Hematopoietic multipotent progenitor cell treated with erythropoietin and hydrocortisone succinate and interleukin-3 and kit ligand, for 8 days (in vitro differentiated cells): ENCODE data around the gene EN1.

Experiments
- DNase-seq: peaks from one replicate; pipeline ENCODE4 v3.0.0-alpha.2; 2015

The EN1 gene

DNA sequence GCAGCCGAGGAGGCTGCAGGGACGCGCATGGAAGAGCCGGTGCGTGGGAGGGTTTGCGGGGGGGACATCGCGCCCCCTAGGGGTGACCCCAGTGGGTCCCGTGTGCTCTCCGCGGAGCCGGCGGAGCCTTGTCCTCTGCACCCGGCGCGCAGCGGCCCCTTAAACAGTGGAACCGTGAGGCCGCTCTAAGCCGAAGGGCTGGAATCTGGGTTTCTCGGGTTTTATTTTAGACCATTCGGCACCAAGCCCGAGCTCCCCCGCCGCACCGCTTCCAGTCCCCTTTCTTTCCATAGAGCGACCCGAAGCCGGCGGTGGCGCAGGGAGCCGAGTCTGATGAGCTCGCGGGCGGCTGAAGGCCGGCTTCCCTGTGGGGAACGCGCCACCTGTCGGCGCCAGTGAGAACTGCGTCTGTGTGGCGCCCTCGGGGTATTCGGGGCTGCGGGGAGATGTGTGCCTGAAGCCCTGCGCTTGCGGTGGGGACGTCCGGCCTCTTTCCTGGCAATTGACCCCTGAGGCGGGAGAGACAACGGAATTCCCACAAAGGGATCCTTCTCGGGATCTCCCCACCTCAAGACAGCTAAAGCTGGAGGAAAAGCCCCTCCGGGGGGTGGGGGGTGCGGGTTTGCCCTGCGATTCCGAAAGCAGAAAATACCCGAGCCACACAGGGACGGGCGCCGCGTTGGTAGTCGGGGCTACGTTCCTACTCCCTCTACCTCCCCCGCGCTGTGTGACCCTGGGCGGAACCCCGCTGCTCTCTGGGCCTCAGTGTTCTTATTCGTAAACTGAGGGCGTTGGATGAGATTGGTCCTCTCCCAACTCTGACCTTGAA, 8.2 kb upstream of the EN1 start:
- DNase-seq: peak; percentile 76

DNA sequence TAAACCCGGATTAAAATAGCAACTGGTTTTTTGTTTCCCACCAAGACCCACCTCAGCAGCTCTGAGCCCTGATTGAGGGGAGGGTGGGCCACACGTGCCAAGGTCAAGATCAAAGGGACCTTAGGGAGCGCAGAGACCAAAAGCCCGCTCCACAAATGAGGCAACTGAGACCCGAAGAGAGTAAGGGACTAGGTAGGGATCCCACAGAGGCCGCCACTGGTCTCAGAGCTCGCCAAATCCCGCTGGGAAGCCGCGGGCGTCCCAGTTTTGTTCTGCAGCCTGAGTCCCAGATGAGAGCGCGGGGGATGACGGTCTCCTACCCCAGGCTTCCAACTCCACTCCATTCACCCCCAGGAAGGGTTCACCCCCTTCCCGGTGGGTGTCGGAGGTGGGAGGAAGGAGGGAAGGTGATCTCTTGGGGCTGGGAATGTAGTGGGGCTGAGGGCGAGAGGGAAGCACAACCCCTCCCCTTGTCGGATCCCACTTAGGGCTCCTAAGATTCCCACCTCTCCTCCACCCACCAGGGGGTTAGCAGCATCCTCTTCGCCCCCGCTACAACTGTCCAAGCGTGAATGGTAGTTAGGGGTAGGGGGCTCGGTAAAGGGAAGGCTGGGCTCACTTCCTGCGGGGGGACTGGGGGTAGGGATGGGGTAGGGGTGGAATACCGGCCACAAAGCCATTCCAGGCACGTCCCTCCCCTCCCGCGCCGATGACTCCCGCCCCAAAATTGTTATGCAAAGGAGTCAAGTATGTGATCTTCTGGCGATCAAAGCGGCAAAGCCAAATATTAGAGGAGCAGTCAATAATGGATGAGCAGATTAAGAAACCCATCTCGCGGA, 7.3 kb upstream of the EN1 start:
- no peak for DNase-seq

DNA sequence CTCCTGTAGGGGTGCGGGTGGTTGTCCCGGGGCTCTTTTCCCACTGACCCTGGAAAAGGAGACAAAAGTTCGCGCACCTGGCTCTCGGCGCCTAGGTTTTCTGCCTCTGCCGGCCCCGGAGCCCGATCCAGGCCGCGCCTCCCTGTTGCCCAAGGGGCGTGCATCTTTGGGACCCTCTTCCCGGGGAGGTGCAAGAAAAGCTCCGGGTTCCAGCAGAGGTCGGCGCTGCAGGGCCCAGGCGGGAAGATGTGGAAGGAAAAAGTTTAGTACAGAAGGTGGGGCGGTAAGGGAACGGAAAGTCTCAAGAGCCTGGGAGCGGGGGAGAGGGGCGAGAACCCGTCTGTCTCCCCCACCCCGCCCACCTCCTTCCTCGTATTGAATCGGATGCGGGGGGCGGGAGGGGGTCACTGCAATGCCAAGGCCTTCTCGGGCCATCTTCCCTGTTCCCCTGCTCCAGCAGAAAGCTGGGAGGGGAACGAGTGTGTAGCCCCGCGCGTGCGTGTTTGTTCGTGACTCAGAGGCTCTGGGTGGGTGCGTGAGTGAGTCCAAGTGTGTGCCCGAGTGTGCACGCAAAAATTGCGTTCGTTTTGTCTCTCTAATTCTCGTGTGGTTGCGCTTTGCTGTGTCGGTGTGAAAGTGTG, 6.3 kb upstream of the EN1 start:
- DNase-seq: no peak

DNA sequence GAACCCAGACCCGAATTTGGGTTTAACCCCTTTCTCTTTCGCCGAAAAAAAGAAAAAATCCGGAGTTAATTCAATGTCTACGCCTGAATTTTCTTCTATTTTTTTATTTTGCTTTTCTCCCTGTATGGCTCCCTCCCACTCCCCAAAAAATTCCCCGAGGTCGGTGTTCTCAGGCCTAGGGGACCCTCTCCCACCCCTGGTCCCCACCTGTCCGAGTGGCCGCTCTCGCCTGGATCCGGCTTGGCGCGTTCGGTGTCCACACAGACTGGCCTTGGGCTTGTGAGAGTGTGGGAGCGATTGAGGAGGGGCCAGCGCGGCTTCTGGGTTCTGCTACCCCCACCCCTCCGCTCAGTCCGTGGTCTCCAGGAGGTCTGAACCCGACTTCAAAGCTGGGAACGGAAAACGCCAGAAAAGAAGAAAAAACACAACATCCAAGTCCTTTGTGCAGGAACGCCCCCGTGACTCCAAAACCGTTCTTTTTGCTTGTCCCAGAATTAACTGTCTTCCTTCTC, 5.7 kb upstream of the EN1 start:
- no peak for DNase-seq

DNA sequence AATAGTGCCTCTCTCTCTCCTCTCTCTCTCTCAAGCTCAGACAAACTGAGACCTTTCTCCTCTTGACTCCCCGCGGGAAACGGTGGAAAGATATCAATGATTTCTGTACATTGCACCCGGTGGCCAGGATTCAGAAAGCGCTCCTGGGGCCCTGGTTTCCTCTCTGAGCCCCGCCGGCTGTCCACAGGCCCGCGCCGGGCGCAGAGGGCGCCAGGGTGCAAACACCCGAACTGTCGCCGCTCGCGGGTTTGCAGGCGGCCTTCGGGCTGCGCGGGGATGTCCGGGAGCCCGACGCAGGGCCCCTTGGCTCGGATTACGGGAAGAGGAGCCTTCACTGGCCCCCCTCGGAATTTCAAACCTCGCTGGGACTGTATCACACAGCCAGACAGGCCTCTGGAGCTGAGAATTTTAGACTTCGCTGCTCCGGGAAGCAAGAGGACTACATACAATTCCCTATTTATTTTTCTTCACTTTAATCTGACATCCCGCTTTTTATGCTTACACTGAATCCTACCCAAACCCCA, 5.2 kb upstream of the EN1 start:
- no peak for DNase-seq

DNA sequence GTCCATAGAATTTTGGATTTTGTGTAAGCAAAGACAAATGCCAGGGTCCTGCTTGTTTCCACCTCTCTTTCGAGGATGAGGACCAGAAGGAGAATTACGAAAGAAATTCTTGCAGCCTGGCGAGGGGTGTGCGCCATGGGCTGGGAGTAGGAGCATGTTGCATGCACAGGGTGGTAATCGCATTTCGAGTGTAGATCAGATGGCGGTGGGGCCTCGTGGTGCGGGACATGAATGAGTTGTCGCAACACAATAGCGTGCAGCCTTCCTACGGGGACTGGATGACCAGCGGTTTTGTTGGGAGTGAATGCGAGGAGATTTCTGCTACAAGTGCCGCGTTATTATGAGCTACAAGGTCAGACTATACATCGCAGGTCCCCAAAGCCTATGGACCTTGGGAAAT, 4.2 kb upstream of the EN1 start:
- DNase-seq: no peak

DNA sequence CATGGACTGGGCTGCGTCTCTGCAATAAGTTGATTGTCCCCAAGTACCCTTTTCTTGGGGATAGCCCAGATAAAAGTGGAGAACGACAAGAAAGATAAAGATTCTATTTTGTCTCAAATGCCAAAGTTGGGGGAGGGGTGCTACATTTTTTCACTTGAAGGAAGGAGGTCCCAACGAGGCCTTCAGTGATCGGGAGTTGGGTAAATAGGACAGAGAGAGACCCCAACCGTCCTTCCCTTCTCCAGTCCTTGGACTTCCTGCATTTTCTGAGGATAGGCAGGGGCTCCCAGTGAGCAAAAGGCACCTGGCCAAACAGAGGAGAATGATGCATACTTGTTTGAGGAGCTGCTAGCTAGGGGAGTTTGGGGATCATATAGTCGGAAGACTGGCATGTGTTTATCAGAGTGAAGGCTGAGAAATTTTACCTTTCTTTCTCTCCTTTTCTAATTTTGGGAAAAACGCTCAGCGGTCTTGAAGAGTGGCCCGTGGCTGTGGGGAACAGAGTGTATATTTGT, 3.5 kb upstream of the EN1 start:
- DNase-seq: no peak

DNA sequence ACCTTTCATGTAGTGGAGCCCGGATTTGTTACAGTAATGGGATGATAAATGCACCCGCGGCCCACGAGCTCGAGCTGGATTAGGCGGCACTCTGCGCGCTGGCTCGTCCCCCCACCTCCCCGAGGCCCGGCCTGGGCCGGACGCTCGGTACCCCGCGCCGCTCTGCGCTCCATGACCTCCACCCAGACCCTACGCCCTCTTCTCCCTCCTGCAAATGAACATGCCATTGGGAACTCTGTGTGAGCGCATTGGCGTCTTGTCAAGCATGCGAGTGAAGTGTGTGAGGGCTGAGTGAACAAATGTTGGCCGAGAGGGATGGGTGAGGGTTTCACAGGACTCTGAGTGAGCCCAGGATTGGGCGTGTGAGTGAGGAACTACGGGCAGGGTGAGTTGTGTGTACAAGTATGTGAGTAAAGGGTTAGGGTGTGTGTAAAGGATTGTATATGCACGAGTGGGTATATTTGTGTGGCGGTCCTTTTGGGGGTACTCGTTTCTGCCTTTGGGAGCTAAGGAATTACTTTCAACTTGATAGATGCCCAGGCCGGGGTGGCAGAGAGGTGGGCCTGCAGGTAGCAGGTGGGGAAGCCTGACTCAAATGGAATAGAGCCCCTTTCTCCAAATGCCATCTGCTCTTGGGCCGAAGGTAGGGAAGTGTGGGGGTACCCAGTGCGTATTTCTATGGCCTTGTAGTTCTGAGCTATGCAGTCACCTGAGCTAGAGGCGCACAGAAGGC, 2.9 kb upstream of the EN1 start:
- DNase-seq: no peak

DNA sequence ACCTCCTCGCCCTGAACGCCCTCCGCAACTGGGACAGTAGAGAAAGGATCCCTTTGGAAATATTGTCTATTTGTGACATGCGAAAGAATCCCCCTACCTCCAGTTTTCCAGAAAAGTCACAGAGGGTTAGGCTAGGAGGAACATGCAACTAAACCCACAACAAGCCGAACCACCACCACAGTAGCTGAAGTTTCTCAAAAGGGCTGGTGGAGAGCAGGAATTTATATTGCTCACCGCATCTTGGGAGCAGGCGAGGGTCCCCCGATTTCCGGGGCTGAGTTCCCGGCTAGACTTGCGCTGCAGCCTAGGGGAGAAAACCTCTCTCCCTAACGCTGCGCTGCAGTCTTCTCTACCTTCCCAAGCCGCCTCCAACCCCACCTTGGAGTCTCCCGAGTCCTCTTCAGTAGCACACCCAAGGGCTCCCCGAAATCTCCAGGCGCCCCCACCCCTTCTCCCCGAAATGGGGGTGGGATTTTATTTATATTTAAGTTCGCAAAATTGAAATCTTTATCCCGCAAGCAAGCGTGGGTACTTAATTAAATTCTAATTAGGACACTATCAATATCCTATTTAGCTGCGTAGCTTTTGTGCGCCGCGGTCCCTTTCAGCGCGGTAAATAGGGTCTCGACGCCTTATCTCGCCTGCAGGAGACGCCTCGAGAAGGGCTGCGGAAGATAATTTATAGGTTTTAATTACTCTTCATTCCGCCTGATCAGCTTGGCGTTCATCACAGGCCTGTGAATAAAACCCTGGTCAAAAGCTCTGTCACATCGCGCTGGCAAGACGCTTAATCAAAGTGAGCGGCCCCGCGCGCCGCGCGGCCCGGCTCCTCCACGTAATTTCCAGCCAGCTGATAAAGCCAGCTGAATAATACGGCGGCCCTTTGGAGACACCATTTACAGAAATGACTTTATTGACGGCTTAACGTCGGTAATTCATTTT, 2.0 kb upstream of the EN1 start:
- DNase-seq: no peak

DNA sequence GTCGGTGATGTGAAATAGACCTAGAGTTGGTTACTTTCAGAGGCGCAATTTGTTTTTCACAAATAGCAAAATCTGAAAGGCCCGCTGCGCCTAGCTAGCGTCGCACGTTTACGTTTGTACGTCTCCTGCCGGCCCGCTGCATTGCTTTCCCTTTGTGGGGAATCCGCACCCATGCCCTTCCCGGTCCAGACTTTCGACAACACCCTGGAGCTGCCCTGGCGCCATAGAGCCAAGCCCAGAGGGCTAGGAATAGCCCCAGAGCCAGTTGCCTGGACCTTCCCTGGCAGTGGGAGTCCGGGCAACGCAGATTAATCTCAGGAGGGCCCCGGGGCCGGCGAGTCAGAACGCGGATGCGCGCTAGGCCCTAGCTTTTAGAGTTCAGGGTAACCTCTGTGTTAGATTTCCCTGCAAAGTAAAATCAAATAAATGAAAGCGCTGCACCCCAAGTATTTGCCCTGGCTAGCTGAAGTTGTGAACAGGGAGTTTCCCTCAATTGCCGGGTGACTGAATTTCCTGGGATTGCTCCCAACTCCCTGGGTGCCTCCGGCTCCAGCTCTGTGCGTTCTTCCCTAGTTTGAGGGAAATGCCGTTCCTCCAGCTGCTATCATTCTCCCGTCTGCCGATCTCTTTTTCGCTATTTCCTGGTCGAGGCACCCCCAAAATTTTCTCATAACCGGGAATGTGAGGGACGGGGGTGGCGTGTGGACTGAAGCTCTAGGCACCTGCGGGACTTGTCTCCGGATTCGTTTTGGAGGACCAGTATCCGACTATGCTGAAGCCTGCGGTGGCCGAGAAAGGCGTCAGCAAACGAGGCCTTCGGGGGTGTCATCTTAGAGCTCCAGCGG, 1.2 kb upstream of the EN1 start:
- DNase-seq: no peak

DNA sequence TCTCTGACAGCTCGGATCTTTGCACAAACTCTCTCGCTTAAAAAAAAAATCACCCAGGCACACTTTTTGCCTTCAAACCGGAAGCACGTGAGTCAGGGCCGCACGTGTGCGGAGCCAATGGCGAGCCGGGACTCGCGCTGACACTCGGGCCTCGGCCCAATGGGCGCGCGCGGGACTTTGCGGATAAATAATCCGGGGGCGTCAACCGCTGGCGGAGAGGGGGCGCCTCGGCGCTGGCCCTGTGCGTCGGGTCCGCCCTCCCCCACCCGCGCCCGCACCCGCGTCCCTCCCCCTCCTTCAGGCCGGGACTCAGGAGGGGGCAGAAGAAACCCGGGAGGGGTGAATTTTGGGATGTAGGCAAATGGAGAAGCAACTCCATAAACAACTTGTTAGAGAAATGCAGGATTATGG, 319 bp upstream of the EN1 start:
- no peak for DNase-seq

DNA sequence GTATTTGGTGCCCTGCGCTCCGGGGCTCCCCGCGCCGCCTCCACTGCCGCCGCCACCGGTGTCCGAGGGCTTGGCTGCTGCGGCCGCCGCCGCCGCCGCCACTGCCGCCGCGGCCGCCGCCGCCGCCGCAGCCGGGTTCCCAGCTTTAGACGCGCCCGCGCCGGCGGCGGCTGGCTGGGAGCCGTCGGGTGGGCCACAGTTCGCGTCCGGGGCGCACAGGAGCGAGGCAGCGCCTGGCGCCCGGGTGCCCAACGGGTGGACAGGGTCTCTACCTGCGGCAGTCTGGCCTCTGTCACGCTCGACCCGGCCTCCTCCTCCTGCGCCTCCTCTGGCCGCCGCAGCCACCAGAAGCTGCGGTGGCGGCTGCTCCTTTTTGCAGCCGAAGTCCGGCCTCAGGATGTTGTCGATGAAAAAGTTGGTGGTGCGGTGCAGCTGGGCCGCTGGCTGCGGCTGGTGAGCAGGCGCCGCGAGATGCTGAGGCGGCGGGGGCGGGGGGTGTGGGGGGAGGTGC, 951 bp downstream of the EN1 start:
- no peak for DNase-seq

DNA sequence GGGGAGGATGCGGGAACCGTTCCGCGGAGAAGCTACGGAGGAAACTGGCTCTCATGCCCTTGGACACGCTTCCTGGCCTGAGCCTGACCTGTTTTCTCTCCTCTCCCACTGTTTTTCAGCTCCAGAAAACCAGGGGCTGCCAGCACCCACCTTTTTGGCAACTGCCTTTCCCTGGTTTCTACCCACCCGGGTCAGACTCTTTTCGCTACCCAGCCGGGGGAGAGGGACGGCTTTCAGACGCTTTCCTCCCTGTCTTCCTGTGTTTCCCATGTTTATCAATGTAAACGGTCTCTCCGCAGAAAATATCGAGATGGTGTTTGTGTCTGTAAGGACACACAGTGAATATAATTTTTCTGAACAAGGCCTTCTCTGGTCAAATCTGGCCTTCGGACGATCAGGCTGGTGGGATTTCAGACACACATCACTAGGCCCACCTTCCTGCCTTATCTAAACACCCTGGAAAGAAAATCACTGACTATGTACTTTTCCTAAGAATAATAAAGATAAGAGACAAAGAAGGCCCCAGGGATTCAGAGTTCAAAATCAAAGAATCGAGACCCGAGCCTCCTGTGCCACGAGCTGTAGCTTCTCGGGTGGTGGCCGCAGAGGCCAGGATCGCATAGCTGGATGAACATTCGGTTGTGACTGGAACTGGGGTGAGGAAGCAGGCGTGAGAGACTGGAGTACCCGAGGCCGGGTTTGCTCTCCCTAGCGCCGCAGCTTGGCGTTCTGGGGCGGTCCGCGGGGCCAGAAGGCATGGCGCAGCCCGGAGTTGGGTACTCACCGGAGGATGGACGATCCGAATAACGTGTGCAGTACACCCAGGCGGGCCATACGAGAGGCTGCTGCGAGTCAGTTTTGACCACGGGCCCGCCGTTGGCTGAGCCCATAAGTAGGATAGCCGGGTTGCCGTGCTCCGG, 1.7 kb downstream of the EN1 start:
- no peak for DNase-seq

DNA sequence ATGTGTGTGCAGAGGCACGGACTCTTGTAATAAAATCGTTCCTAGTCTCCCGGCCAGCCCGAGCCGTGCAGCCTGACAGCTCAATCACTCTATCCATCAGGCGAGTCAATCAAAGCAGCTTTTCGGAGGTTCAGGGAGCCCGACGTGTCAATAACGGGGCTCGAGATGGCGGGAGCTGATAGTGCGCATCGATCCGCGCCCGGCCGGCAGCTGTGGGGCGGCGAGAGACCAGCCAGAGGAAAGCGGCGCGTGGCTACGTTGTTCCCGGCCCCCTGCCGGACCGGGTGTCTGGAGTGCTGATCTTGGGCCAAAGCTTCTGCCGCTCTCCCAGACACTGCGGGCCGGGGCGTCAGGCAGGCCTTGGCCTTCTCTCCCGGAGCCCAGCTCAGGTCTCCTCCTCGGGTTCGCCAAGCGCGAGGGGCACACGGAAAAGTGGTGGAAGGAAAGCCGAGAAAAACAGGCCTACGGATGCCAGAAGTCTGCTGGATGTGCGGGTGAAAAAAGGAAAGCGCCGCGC, 2.4 kb downstream of the EN1 start:
- DNase-seq: no peak

DNA sequence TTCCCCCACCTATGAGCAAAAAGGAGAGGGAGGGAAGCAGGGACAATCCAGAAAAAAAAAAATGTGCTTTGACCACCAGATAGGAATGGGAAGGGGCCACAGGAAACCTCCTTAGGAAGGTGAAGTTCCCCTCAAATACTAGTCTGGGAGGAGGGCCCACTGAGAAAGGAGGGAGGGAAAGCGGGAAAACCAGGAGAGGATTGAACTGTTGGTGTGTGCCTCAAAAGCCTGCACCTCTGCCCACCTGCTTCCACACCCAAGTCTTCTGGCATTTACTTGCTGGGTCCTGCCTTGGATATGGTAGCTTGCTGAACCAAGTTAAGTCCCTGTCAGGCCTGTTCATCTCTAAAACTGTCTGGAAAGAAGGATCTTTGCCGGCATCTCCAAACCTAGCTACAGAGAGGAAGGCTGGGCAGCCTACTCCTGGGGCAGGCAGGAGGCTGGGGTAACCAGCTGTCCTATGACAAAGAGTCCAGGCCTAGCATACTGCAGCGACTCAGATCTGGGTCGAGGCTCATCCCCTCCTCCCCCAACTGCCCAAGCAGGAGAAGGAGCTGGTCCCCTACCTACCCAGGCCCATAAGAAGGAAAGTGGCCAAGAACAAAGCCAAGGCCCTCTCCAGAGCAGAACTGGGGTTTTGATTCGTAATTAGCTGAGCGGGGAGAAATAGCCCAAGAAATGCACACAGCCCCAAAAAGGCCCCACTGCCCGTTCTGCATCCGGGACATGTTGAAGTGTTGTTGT, 3.0 kb downstream of the EN1 start:
- DNase-seq: no peak

DNA sequence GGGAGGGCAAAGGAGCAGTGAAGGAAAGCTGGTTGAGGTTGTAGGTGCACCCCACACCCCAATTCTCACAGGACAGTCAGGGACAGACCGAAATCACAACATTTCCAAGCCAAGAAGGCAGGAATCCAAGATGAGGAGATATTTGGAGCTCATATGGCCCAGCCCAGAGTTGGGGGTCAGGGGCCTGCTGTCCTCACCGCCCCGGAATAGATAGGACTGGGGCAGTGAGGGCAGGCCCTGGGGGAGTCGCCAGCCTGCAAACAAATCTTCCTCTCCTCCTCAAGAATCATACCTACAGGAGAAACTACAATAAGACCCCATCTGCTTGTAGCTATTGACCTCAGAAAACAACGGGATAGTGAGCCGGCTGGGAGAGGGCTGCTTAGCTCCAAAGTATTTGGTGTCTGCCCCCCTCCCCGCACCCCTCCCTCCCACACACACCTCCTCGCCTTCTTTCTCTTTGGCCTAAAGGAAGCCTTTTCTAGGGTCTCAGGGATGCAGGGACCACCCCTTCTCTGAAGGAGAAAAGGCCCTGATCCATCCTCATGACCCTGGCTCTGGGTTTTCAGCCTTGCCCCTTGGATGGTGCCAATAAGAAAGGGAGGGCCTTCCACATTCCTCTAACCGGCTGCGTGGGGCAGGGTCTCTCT, 3.8 kb downstream of the EN1 start:
- DNase-seq: no peak
